GM06990 (cell line): ENCODE measurements around the gene BBX.
A peak's percentile ranks its signal among the peaks of the same experiment; 100 is the strongest.

Source experiments
- DNase-seq: peaks from one replicate; pipeline ENCODE4 v3.0.0-alpha.2; 2011; ENCODE audit not compliant: insufficient read length; ENCODE audit errors: extremely low read depth
- H3K27me3 ChIP-seq: replicated peaks from 2 replicates; pipeline ENCODE4 v1.6.0; 2011; ENCODE audit warnings: low read length; ENCODE audit not compliant: control insufficient read depth, insufficient read depth
- H3K36me3 ChIP-seq: 2 replicates; pipeline ENCODE4 v1.5.1; 2011; ENCODE audit warnings: low read length; ENCODE audit not compliant: control insufficient read depth, insufficient read depth
- H3K4me3 ChIP-seq: replicated peaks from 2 replicates; pipeline ENCODE4 v1.5.1; 2011; ENCODE audit warnings: low read depth, mild to moderate bottlenecking, control low read depth, low read length
- CTCF ChIP-seq: IDR thresholded peaks from 2 replicates; pipeline ENCODE4 v1.5.1; 2011; ENCODE audit warnings: low read length, control low read depth, mild to moderate bottlenecking, inconsistent platforms; ENCODE audit not compliant: insufficient read depth, poor library complexity, severe bottlenecking

The BBX gene

GRCh38 chr3:107633327-107634098, 110.8 kb downstream of the BBX start:
- TF ChIP-seq CTCF: no peak

GRCh38 chr3:107634099-107634489, 111.3 kb downstream of the BBX start:
- no peaks in the 10 kb centered on the region for H3K36me3 ChIP-seq
- H3K27me3 ChIP-seq: no peaks in the 10 kb centered on the region
- peak; percentile 16 for DNase-seq
- H3K4me3 ChIP-seq: no peak overlapping the region
- no peak for TF ChIP-seq CTCF

More at GRCh38 chr3:107633327-107634098, 110.8 kb downstream of the BBX start:
- Histone ChIP-seq H3K4me3 (0 out of 2 replicates have a peak overlapping the region, but pooled peaks have one; percentile 25), H3K27me3 (no peaks in the 10 kb centered on the region), H3K36me3 (no peaks in the 10 kb centered on the region)
- peak; percentile 35 for DNase-seq

- TF ChIP-seq CTCF: no peak
- Histone ChIP-seq H3K27me3 (no peaks in the 10 kb centered on the region), H3K4me3 (no peak overlapping the region), H3K36me3 (no peaks in the 10 kb centered on the region)
- DNase-seq: no peak
Measured at GRCh38 chr3:107637416-107638183, 114.8 kb downstream of the BBX start.

GRCh38 chr3:107641572-107642307, 119.0 kb downstream of the BBX start:
- no peak overlapping the region for H3K4me3 ChIP-seq
- no peak for TF ChIP-seq CTCF
- no peak for DNase-seq
- no peaks in the 10 kb centered on the region for H3K27me3 ChIP-seq
- H3K36me3 ChIP-seq: no peaks in the 10 kb centered on the region

GRCh38 chr3:107643038-107643883, 120.5 kb downstream of the BBX start:
- H3K4me3 ChIP-seq: no peak overlapping the region
- H3K27me3 ChIP-seq: no peaks in the 10 kb centered on the region
- no peak for DNase-seq
- TF ChIP-seq CTCF: peak; percentile 38
- no peaks in the 10 kb centered on the region for H3K36me3 ChIP-seq
